Fibroblast of villous mesenchyme (primary cell): ENCODE measurements around the gene TPPP3. TPM values are rescaled to one million over a fixed set of nuclear protein-coding genes. Genes with fewer than 3 reads are reported as not detected.
A peak's percentile ranks its signal among the peaks of the same experiment; 100 is the strongest.

ENCODE experiments used
- DNase-seq: peaks from one replicate; pipeline ENCODE4 v3.0.0-alpha.2; 2010; ENCODE audit warnings: low read depth
- H3K4me3 ChIP-seq: 2 replicates; pipeline ENCODE4 v1.5.1; 2011; ENCODE audit warnings: low read depth, mild to moderate bottlenecking, low read length
- CTCF ChIP-seq: IDR thresholded peaks from 2 replicates; pipeline ENCODE4 v1.5.1; 2012; ENCODE audit warnings: low read depth, mild to moderate bottlenecking, low read length; ENCODE audit not compliant: insufficient read depth
- total RNA-seq: library from RNA; depleted of rRNA; stranded (reverse); fragments of >200 nt; gene quantifications from 2 replicates; pipeline ENCODE4 v1.2.3, GENCODE V29; 2012

TPPP3 gene
- total RNA-seq, 1 donor: 0.86 TPM

- H3K4me3 ChIP-seq: no peak overlapping the region
- DNase-seq: no peak
- no peak for TF ChIP-seq CTCF
These were observed 19.0 kb upstream of the TPPP3 start for GRCh38 chr16:67412294-67412693.

- no peak for TF ChIP-seq CTCF
- no peak for DNase-seq
- no peak overlapping the region for H3K4me3 ChIP-seq
These were observed 18.0 kb upstream of the TPPP3 start for GRCh38 chr16:67411339-67411738.

- no peak for DNase-seq
These were observed 16.3 kb upstream of the TPPP3 start for GRCh38 chr16:67409631-67410030.

GRCh38 chr16:67407788-67408452 is 14.6 kb upstream of the TPPP3 start:
- DNase-seq: no peak
- H3K4me3 ChIP-seq: no peak overlapping the region
- TF ChIP-seq CTCF: peak; percentile 11

More at GRCh38 chr16:67409631-67410030, 16.3 kb upstream of the TPPP3 start:
- no peak for TF ChIP-seq CTCF
- no peak overlapping the region for H3K4me3 ChIP-seq

GRCh38 chr16:67407176-67407787 is 14.0 kb upstream of the TPPP3 start:
- no peak for TF ChIP-seq CTCF
- H3K4me3 ChIP-seq: no peak overlapping the region
- no peak for DNase-seq

GRCh38 chr16:67406111-67406971 is 13.0 kb upstream of the TPPP3 start:
- peak; percentile 64 for DNase-seq
- H3K4me3 ChIP-seq: no peak overlapping the region
- TF ChIP-seq CTCF: no peak
